GM06990 (cell line): Measurements from ENCODE around the gene TMEM181.

Experiments
- DNase-seq: peaks from one replicate; pipeline ENCODE4 v3.0.0-alpha.2; 2011; ENCODE audit not compliant: insufficient read length; ENCODE audit errors: extremely low read depth
- H3K27me3 ChIP-seq: replicated peaks from 2 replicates; pipeline ENCODE4 v1.6.0; 2011; ENCODE audit warnings: low read length; ENCODE audit not compliant: control insufficient read depth, insufficient read depth
- H3K36me3 ChIP-seq: 2 replicates; pipeline ENCODE4 v1.5.1; 2011; ENCODE audit warnings: low read length; ENCODE audit not compliant: control insufficient read depth, insufficient read depth
- H3K4me3 ChIP-seq: replicated peaks from 2 replicates; pipeline ENCODE4 v1.5.1; 2011; ENCODE audit warnings: low read depth, mild to moderate bottlenecking, control low read depth, low read length
- CTCF ChIP-seq: IDR thresholded peaks from 2 replicates; pipeline ENCODE4 v1.5.1; 2011; ENCODE audit warnings: low read length, control low read depth, mild to moderate bottlenecking, inconsistent platforms; ENCODE audit not compliant: insufficient read depth, poor library complexity, severe bottlenecking

Gene TMEM181

GRCh38 chr6:158595223-158595622 is 35.3 kb downstream of the TMEM181 start:
- no peak for DNase-seq
- peak; percentile 34 for TF ChIP-seq CTCF
- Histone ChIP-seq H3K36me3 (peaks cover 8% of the 10 kb centered on the region), H3K27me3 (no peaks in the 10 kb centered on the region), H3K4me3 (no peak overlapping the region)

- H3K4me3 ChIP-seq, result no peak overlapping the region
- DNase-seq, result no peak
- H3K27me3 ChIP-seq, result no peaks in the 10 kb centered on the region
- TF ChIP-seq CTCF, result no peak
- peaks cover 8% of the 10 kb centered on the region for H3K36me3 ChIP-seq
Measured at GRCh38 chr6:158596861-158597260, 37.0 kb downstream of the TMEM181 start.

- no peaks in the 10 kb centered on the region for H3K27me3 ChIP-seq
- peaks cover 8% of the 10 kb centered on the region for H3K36me3 ChIP-seq
- TF ChIP-seq CTCF, result no peak
- H3K4me3 ChIP-seq, result no peak overlapping the region
- DNase-seq, result no peak
Measured at GRCh38 chr6:158597565-158597964, 37.7 kb downstream of the TMEM181 start.

- no peak for DNase-seq
Measured at GRCh38 chr6:158599635-158600034, 39.7 kb downstream of the TMEM181 start.

GRCh38 chr6:158603261-158604047 is 43.6 kb downstream of the TMEM181 start:
- no peak for TF ChIP-seq CTCF
- Histone ChIP-seq H3K4me3 (no peak overlapping the region), H3K27me3 (no peaks in the 10 kb centered on the region), H3K36me3 (peaks cover 19% of the 10 kb centered on the region)
- DNase-seq, result no peak

More at GRCh38 chr6:158599635-158600034, 39.7 kb downstream of the TMEM181 start:
- peaks cover 8% of the 10 kb centered on the region for H3K36me3 ChIP-seq
- TF ChIP-seq CTCF, result no peak
- no peaks in the 10 kb centered on the region for H3K27me3 ChIP-seq
- H3K4me3 ChIP-seq, result no peak overlapping the region
